Large intestine (tissue), 3 donors: ENCODE data around the gene KCNIP4. TPM values are rescaled to one million over a fixed set of nuclear protein-coding genes. Genes with fewer than 3 reads are reported as not detected.

Experiments used
- DNase-seq, 2 donors: peaks; one replicate each; pipeline versions ENCODE4 v3.0.0 to v3.0.0-alpha.2; 2013
- H3K27ac ChIP-seq: one replicate; pipeline ENCODE4 v1.5.1; 2013; ENCODE audit warnings: low read length
- H3K27me3 ChIP-seq: 2 replicates; pipeline ENCODE4 v1.6.1; 2013; ENCODE audit warnings: low read length; ENCODE audit not compliant: control insufficient read depth, insufficient read depth
- H3K36me3 ChIP-seq: 2 replicates; pipeline ENCODE4 v1.6.1; 2013; ENCODE audit warnings: low read length; ENCODE audit not compliant: control insufficient read depth, insufficient read depth
- H3K4me1 ChIP-seq: one replicate; pipeline ENCODE4 v1.6.1; 2013; ENCODE audit warnings: low read length; ENCODE audit not compliant: control insufficient read depth, insufficient read depth
- H3K4me3 ChIP-seq: one replicate; pipeline ENCODE4 v1.5.1; 2013; ENCODE audit warnings: low read length
- H3K9me3 ChIP-seq: one replicate; pipeline ENCODE4 v1.6.1; 2013; ENCODE audit warnings: mild to moderate bottlenecking, low read depth, low read length, moderate library complexity; ENCODE audit not compliant: control insufficient read depth
- WGBS: methylation state at CpG from one replicate; pipeline ENCODE4 v1.1.5; 2013; ENCODE audit warnings: low lambda C conversion rate; ENCODE audit not compliant: insufficient coverage; 5-methylcytosine and 5-hydroxymethylcytosine counted together
- polyA plus RNA-seq: library from polyadenylated mRNA; unstranded; fragments of 120-200 nt; gene quantifications from one replicate; pipeline ENCODE4 v1.2.1, GENCODE V29; 2013

Gene KCNIP4
- polyA plus RNA-seq, 1 donor = 7.5 TPM

- H3K4me1 ChIP-seq = no peaks in the 10 kb centered on the region
- no peak overlapping the region for H3K27ac ChIP-seq
- no peaks in the 10 kb centered on the region for H3K27me3 ChIP-seq
- H3K36me3 ChIP-seq = no peaks in the 10 kb centered on the region
- H3K4me3 ChIP-seq = no peak overlapping the region
- DNase-seq = no peak
- H3K9me3 ChIP-seq = no peaks in the 10 kb centered on the region
These were observed 132.8 kb downstream of the KCNIP4 start for GRCh38 chr4:21815651-21816377.

GRCh38 chr4:21811565-21811964 is 137.0 kb downstream of the KCNIP4 start:
- WGBS = no CpG with 5 or more reads among the region's 1 CpG
- Histone ChIP-seq H3K36me3 (no peaks in the 10 kb centered on the region), H3K27me3 (no peaks in the 10 kb centered on the region), H3K27ac (no peak overlapping the region), H3K9me3 (no peaks in the 10 kb centered on the region), H3K4me1 (no peaks in the 10 kb centered on the region), H3K4me3 (no peak overlapping the region)
- no peak for DNase-seq

GRCh38 chr4:21806991-21807390 is 141.6 kb downstream of the KCNIP4 start:
- Histone ChIP-seq H3K4me3 (no peak overlapping the region), H3K27me3 (no peaks in the 10 kb centered on the region), H3K27ac (no peak overlapping the region), H3K4me1 (no peaks in the 10 kb centered on the region), H3K36me3 (no peaks in the 10 kb centered on the region), H3K9me3 (no peaks in the 10 kb centered on the region)
- WGBS = no CpG with 5 or more reads among the region's 3 CpGs
- no peak for DNase-seq

- H3K4me3 ChIP-seq = no peak overlapping the region
- H3K4me1 ChIP-seq = no peaks in the 10 kb centered on the region
- no peaks in the 10 kb centered on the region for H3K9me3 ChIP-seq
- no CpG with 5 or more reads among the region's 1 CpG for WGBS
- H3K36me3 ChIP-seq = no peaks in the 10 kb centered on the region
- no peak for DNase-seq
- no peaks in the 10 kb centered on the region for H3K27me3 ChIP-seq
- no peak overlapping the region for H3K27ac ChIP-seq
These were observed 146.2 kb downstream of the KCNIP4 start for GRCh38 chr4:21802406-21802805.

- Histone ChIP-seq H3K4me1 (no peaks in the 10 kb centered on the region), H3K9me3 (no peaks in the 10 kb centered on the region), H3K27ac (no peak overlapping the region), H3K27me3 (no peaks in the 10 kb centered on the region), H3K36me3 (no peaks in the 10 kb centered on the region), H3K4me3 (no peak overlapping the region)
- DNase-seq = no peak
- 100% methylated on average over 2 of the region's 5 CpGs for WGBS
These were observed 146.7 kb downstream of the KCNIP4 start for GRCh38 chr4:21801661-21802385.

GRCh38 chr4:21795091-21795490 is 153.5 kb downstream of the KCNIP4 start:
- no peak overlapping the region for H3K4me3 ChIP-seq
- H3K4me1 ChIP-seq = no peaks in the 10 kb centered on the region
- 100% methylated on average over 2 of the region's 9 CpGs for WGBS
- no peaks in the 10 kb centered on the region for H3K36me3 ChIP-seq
- DNase-seq = no peak
- no peaks in the 10 kb centered on the region for H3K9me3 ChIP-seq
- no peak overlapping the region for H3K27ac ChIP-seq
- no peaks in the 10 kb centered on the region for H3K27me3 ChIP-seq

- H3K27me3 ChIP-seq = no peaks in the 10 kb centered on the region
- no peak for DNase-seq
- H3K9me3 ChIP-seq = no peaks in the 10 kb centered on the region
- no peaks in the 10 kb centered on the region for H3K36me3 ChIP-seq
- H3K4me1 ChIP-seq = no peaks in the 10 kb centered on the region
- no peak overlapping the region for H3K27ac ChIP-seq
- H3K4me3 ChIP-seq = no peak overlapping the region
These were observed 155.8 kb downstream of the KCNIP4 start for GRCh38 chr4:21792736-21793135.

GRCh38 chr4:21790438-21791029 is 158.0 kb downstream of the KCNIP4 start:
- Histone ChIP-seq H3K36me3 (no peaks in the 10 kb centered on the region), H3K27ac (no peak overlapping the region), H3K4me3 (no peak overlapping the region), H3K27me3 (no peaks in the 10 kb centered on the region), H3K4me1 (no peaks in the 10 kb centered on the region), H3K9me3 (no peaks in the 10 kb centered on the region)
- DNase-seq = no peak
- 53% methylated on average over 3 of the region's 4 CpGs for WGBS

- Histone ChIP-seq H3K27ac (no peak overlapping the region), H3K9me3 (no peaks in the 10 kb centered on the region), H3K36me3 (no peaks in the 10 kb centered on the region), H3K4me1 (no peaks in the 10 kb centered on the region), H3K4me3 (no peak overlapping the region), H3K27me3 (no peaks in the 10 kb centered on the region)
- no peak for DNase-seq
These were observed 168.4 kb downstream of the KCNIP4 start for GRCh38 chr4:21780148-21780547.

- Histone ChIP-seq H3K27ac (no peak overlapping the region), H3K4me3 (no peak overlapping the region), H3K9me3 (no peaks in the 10 kb centered on the region), H3K27me3 (no peaks in the 10 kb centered on the region), H3K4me1 (no peaks in the 10 kb centered on the region), H3K36me3 (no peaks in the 10 kb centered on the region)
- no CpG with 5 or more reads among the region's 2 CpGs for WGBS
- no peak for DNase-seq
These were observed 169.9 kb downstream of the KCNIP4 start for GRCh38 chr4:21778702-21779101.

GRCh38 chr4:21775703-21776102 is 172.9 kb downstream of the KCNIP4 start:
- WGBS = no CpG with 5 or more reads among the region's 3 CpGs
- H3K9me3 ChIP-seq = no peaks in the 10 kb centered on the region
- no peak overlapping the region for H3K27ac ChIP-seq
- no peaks in the 10 kb centered on the region for H3K27me3 ChIP-seq
- no peak for DNase-seq
- H3K4me1 ChIP-seq = no peaks in the 10 kb centered on the region
- H3K4me3 ChIP-seq = no peak overlapping the region
- no peaks in the 10 kb centered on the region for H3K36me3 ChIP-seq
